ENCODE measurements around the gene ACE.

- TF ChIP-seq CTCF (optimal IDR thresholded peaks at IDR 0.05 in 1 of 3, IDR thresholded peaks at IDR 0.05 in 1 of 3, conservative IDR thresholded peaks at IDR 0.05 in 1 of 3; ENCODE audit: extremely low read depth in 1 of 3, insufficient read depth in 2 of 3, low read length in 3 of 3) (no peak), EZH2 (IDR thresholded peaks at IDR 0.05; ENCODE audit: low read length) (no peak)
Observed at GRCh38 chr17:63535640-63536039, 58.8 kb downstream of the ACE start.
